ENCODE results near the gene PDXDC1. TPM values are rescaled to one million over a fixed set of nuclear protein-coding genes. Genes with fewer than 3 reads are reported as not detected.
"Not testable (repeated sequence)": the region's sequence is repeated elsewhere in the genome, so short reads cannot be mapped to it uniquely, and the experiment has no call there.

Gene PDXDC1
- total RNA-seq (2014; rRNA removed; shearing (Covaris generic); ENCODE audit: low replicate concordance) = 58.4 and 77.6 TPM in 2 replicates

GRCh38 chr16:14974656-14975417 lies at the start of gene PDXDC1:
PDXDC1 (plus strand) TSS chr16:14975026; CDS start chr16:14975200, 174 bp downstream.
- not testable (repeated sequence) for H3K36me3 ChIP-seq (ENCODE audit: insufficient read depth, low read length); H3K9me2 ChIP-seq (replicated peaks; ENCODE audit: insufficient read depth, low read length); H4K20me1 ChIP-seq (ENCODE audit: insufficient read depth, low read depth, low read length); H3K27me3 ChIP-seq (ENCODE audit: low read length); H3K9me3 ChIP-seq (ENCODE audit: low read length)
- H3K9ac ChIP-seq (ENCODE audit: low read length) = peak within 1 kb of the TSS; percentile 86
- peak within 1 kb of the TSS; percentile 44 for H2AFZ ChIP-seq (ENCODE audit: low read length)
- peak; percentile 99 for DNase-seq
- peaks cover 46% of the 10 kb centered on the region for H3K79me2 ChIP-seq (ENCODE audit: low read length)
- peak within 1 kb of the TSS; percentile 82 for H3K27ac ChIP-seq (ENCODE audit: low read length)
- peak within 1 kb of the TSS; percentile 68 for H3K4me2 ChIP-seq (ENCODE audit: low read depth, low read length, poor library complexity, severe bottlenecking)
- H3K4me1 ChIP-seq (ENCODE audit: low read length) = peaks cover 43% of the 10 kb centered on the region
- peak within 1 kb of the TSS; percentile 86 for H3K4me3 ChIP-seq (ENCODE audit: low read length)

- H3K4me1 ChIP-seq (ENCODE audit: low read length); H3K36me3 ChIP-seq (ENCODE audit: insufficient read depth, low read length); H3K79me2 ChIP-seq (ENCODE audit: low read length); H3K4me2 ChIP-seq (ENCODE audit: low read depth, low read length, poor library complexity, severe bottlenecking); H3K9me3 ChIP-seq (ENCODE audit: low read length); H3K27ac ChIP-seq (ENCODE audit: low read length); H2AFZ ChIP-seq (ENCODE audit: low read length); H3K9ac ChIP-seq (ENCODE audit: low read length); H3K4me3 ChIP-seq (ENCODE audit: low read length); H3K27me3 ChIP-seq (ENCODE audit: low read length); H3K9me2 ChIP-seq (replicated peaks; ENCODE audit: insufficient read depth, low read length); H4K20me1 ChIP-seq (ENCODE audit: insufficient read depth, low read depth, low read length): not testable (repeated sequence)
- peak; percentile 45 for DNase-seq
These were observed 46.6 kb upstream of the PDXDC1 start for GRCh38 chr16:14928064-14928714.

- H3K27ac ChIP-seq (ENCODE audit: low read length); H3K9me2 ChIP-seq (replicated peaks; ENCODE audit: insufficient read depth, low read length); H3K4me1 ChIP-seq (ENCODE audit: low read length); H3K9me3 ChIP-seq (ENCODE audit: low read length); DNase-seq; H3K4me2 ChIP-seq (ENCODE audit: low read depth, low read length, poor library complexity, severe bottlenecking); H2AFZ ChIP-seq (ENCODE audit: low read length); H3K36me3 ChIP-seq (ENCODE audit: insufficient read depth, low read length); H3K9ac ChIP-seq (ENCODE audit: low read length); H3K79me2 ChIP-seq (ENCODE audit: low read length); H3K4me3 ChIP-seq (ENCODE audit: low read length); H3K27me3 ChIP-seq (ENCODE audit: low read length); H4K20me1 ChIP-seq (ENCODE audit: insufficient read depth, low read depth, low read length): not testable (repeated sequence)
These were observed 45.6 kb upstream of the PDXDC1 start for GRCh38 chr16:14929176-14929575.

- not testable (repeated sequence) for H3K4me3 ChIP-seq (ENCODE audit: low read length); H3K27ac ChIP-seq (ENCODE audit: low read length); H2AFZ ChIP-seq (ENCODE audit: low read length); H3K9ac ChIP-seq (ENCODE audit: low read length); H3K36me3 ChIP-seq (ENCODE audit: insufficient read depth, low read length); H3K9me2 ChIP-seq (replicated peaks; ENCODE audit: insufficient read depth, low read length); DNase-seq; H3K4me2 ChIP-seq (ENCODE audit: low read depth, low read length, poor library complexity, severe bottlenecking); H4K20me1 ChIP-seq (ENCODE audit: insufficient read depth, low read depth, low read length); H3K9me3 ChIP-seq (ENCODE audit: low read length); H3K27me3 ChIP-seq (ENCODE audit: low read length); H3K79me2 ChIP-seq (ENCODE audit: low read length); H3K4me1 ChIP-seq (ENCODE audit: low read length)
These were observed 44.6 kb upstream of the PDXDC1 start for GRCh38 chr16:14930246-14930645.

- H3K9me2 ChIP-seq (replicated peaks; ENCODE audit: insufficient read depth, low read length); H3K4me1 ChIP-seq (ENCODE audit: low read length); H3K9ac ChIP-seq (ENCODE audit: low read length); H3K4me2 ChIP-seq (ENCODE audit: low read depth, low read length, poor library complexity, severe bottlenecking); H4K20me1 ChIP-seq (ENCODE audit: insufficient read depth, low read depth, low read length); H3K36me3 ChIP-seq (ENCODE audit: insufficient read depth, low read length); H3K9me3 ChIP-seq (ENCODE audit: low read length); H3K79me2 ChIP-seq (ENCODE audit: low read length); H3K27ac ChIP-seq (ENCODE audit: low read length); H3K4me3 ChIP-seq (ENCODE audit: low read length); H2AFZ ChIP-seq (ENCODE audit: low read length); H3K27me3 ChIP-seq (ENCODE audit: low read length): not testable (repeated sequence)
- peak; percentile 22 for DNase-seq
These were observed 43.9 kb upstream of the PDXDC1 start for GRCh38 chr16:14930971-14931370.

- DNase-seq; H2AFZ ChIP-seq (ENCODE audit: low read length); H3K9me3 ChIP-seq (ENCODE audit: low read length); H3K27ac ChIP-seq (ENCODE audit: low read length); H3K4me3 ChIP-seq (ENCODE audit: low read length); H3K27me3 ChIP-seq (ENCODE audit: low read length); H3K9ac ChIP-seq (ENCODE audit: low read length); H3K4me1 ChIP-seq (ENCODE audit: low read length); H4K20me1 ChIP-seq (ENCODE audit: insufficient read depth, low read depth, low read length); H3K79me2 ChIP-seq (ENCODE audit: low read length); H3K9me2 ChIP-seq (replicated peaks; ENCODE audit: insufficient read depth, low read length); H3K4me2 ChIP-seq (ENCODE audit: low read depth, low read length, poor library complexity, severe bottlenecking); H3K36me3 ChIP-seq (ENCODE audit: insufficient read depth, low read length): not testable (repeated sequence)
These were observed 42.0 kb upstream of the PDXDC1 start for GRCh38 chr16:14932581-14933375.

- not testable (repeated sequence) for H3K9me3 ChIP-seq (ENCODE audit: low read length); DNase-seq; H3K27ac ChIP-seq (ENCODE audit: low read length); H2AFZ ChIP-seq (ENCODE audit: low read length); H3K4me3 ChIP-seq (ENCODE audit: low read length); H3K36me3 ChIP-seq (ENCODE audit: insufficient read depth, low read length); H3K4me2 ChIP-seq (ENCODE audit: low read depth, low read length, poor library complexity, severe bottlenecking); H3K79me2 ChIP-seq (ENCODE audit: low read length); H3K9ac ChIP-seq (ENCODE audit: low read length); H3K9me2 ChIP-seq (replicated peaks; ENCODE audit: insufficient read depth, low read length); H3K4me1 ChIP-seq (ENCODE audit: low read length); H4K20me1 ChIP-seq (ENCODE audit: insufficient read depth, low read depth, low read length); H3K27me3 ChIP-seq (ENCODE audit: low read length)
These were observed 37.7 kb upstream of the PDXDC1 start, which contains the start of gene NPIPA1 for GRCh38 chr16:14937143-14937542. NPIPA1 (plus strand) TSS chr16:14937443; CDS start chr16:14937443, 0 bp downstream.

GRCh38 chr16:14937994-14938393 lies 36.8 kb upstream of the PDXDC1 start:
- H3K9ac ChIP-seq (ENCODE audit: low read length); H3K9me2 ChIP-seq (replicated peaks; ENCODE audit: insufficient read depth, low read length); H3K79me2 ChIP-seq (ENCODE audit: low read length); H3K9me3 ChIP-seq (ENCODE audit: low read length); H3K4me3 ChIP-seq (ENCODE audit: low read length); H4K20me1 ChIP-seq (ENCODE audit: insufficient read depth, low read depth, low read length); H3K4me2 ChIP-seq (ENCODE audit: low read depth, low read length, poor library complexity, severe bottlenecking); H2AFZ ChIP-seq (ENCODE audit: low read length); H3K4me1 ChIP-seq (ENCODE audit: low read length); H3K36me3 ChIP-seq (ENCODE audit: insufficient read depth, low read length); DNase-seq; H3K27me3 ChIP-seq (ENCODE audit: low read length); H3K27ac ChIP-seq (ENCODE audit: low read length): not testable (repeated sequence)

All from Karpas-422 (cell line).